Activated CD4-positive, CD25-positive, alpha-beta regulatory T cell treated with anti-CD3 and anti-CD28 coated beads, Interleukin-2, amount 50 U/mL, for 24 hours (primary cell): Measurements from ENCODE around the gene RCOR2.
A peak's percentile ranks its signal among the peaks of the same experiment; 100 is the strongest.

ENCODE experiments used
- ATAC-seq, 2 donors: fragments of 150-1000 bp; cut with Tn5 transposase; one replicate each; pipeline ENCODE4 v1.10.0; 2021; ENCODE audit warnings: mild to moderate bottlenecking in 1 of 2, moderate library complexity in 1 of 2

Gene RCOR2

DNA sequence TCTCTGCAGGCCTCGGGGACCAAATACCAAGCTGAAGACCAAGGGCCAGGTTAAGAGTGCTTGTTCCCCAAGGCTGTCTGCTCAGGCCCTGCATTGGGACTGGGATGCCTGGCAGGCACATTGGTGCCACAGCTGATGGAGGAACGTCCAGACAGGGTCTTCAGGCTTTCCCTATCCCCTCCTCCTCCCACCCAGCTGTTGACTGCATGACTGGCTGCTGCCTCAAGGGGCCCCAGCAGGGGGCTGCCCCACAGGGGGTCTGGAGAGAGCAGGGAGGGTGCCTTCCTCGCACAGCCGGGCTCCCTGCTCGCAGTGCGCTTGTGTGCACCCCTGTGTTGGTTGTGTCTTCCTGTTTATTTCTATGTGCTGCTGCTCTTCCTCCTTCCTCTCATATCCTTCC lies 9.9 kb downstream of the RCOR2 start:
- ATAC-seq: no peak

DNA sequence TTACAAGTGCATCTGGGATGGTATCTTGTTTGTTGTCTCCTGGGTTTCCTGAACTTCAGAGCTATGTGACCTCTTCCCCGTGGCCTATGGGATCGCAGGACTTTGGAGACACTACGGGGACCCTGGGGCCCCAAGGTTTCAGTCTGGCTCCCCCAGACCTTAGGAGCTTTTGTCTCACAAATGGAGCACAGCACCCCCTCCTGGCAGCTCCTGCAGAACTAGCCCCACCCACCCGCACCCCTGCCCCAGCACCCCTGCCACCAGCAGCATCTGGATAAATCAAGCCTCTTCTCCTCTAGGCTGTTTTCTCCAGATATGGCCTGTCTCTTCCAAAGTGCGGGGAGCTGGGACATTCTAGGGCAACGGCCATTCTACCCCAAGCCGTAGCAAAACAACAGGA lies 10.4 kb downstream of the RCOR2 start:
- no peak for ATAC-seq

DNA sequence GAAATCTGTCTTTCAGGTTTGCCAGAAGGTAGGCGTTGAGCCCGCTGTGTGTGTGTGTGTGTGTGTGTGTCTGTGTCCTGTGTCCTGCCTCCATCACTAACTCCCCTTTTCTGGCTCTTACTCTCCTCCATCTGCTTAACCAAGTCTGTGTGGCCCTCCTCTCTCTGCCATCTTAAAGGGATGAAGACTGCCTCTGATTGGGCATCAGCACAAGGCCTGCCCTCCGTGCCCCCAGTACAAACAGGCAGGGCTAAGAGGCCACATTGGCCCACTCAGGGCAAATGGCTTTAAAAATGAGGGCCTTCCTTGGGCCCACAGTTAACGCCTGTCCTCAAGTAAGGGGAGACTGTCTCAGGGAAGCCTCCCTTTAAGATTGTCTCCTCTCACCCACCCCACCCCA lies 10.9 kb downstream of the RCOR2 start:
- ATAC-seq: no peak

DNA sequence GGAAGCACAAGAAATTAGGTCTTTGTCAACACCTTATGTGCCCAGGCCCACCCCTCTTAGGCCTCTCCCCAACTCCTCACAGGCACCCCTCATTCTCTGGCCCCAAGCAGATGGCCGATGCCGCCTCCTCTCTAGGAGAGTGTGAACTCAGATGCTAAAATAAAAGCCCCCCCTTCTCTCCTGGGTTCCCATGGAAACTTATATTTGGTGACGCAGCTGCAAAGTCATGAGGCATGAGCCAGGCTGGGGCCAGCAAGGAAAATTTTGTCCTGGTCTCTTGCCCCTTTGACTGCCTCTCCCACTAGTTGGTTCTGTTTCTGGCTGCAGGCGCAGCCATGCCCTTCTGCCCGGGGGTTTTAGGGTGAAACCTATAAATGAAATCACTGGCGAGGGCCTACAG lies 11.8 kb downstream of the RCOR2 start:
- ATAC-seq: no peak

DNA sequence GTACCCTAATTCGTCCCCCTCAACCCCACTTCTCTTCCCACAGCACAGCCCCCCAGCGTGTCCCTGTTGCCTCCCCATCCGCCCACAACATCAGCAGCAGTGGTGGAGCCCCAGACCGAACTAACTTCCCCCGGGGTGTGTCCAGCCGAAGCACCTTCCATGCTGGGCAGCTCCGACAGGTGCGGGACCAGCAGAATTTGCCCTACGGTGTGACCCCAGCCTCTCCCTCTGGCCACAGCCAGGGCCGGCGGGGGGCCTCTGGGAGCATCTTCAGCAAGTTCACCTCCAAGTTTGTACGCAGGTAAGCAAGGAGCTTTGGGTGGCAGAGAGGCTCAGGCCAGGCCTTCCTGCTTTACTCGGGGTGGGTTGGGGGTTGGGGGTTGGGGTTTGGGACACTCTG lies 12.2 kb downstream of the RCOR2 start:
- no peak for ATAC-seq

DNA sequence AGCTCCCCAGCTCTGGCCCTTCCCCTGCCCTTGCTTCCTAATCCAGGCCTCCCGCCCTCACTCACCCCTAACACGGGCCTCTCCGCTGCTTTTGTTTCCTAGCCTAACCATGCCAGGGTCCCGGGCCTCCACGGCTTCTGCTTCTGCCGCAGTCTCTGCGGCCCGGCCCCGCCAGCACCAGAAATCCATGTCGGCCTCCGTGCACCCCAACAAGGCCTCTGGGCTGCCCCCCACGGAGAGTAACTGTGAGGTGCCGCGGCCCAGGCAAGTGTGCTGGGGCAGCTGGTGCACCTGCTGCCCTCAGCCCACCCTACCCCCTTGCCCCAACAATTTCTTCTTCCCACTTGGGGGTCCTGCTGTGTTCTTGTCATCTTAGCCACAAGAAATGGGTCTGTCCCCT lies 13.1 kb downstream of the RCOR2 start:
- ATAC-seq: no peak

DNA sequence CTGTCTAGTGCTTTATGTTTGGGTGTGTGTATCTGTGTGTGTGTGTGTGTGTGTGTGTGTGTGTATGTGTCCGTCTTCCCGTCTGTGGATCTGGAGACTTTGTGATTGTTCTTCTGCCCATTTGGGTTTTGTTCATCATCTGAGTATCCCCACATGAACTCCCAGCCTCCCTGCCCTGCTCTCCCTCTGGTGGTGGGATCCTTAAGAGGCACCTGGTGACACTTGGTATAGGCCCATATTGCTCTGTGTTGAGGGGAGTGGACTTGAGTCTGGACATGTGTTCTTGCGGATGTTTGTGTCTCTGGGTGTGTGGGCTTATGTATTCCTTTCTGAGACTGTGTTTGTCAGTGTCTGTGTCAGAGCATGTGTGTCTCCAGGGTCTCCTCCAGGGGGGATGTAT lies 15.3 kb downstream of the RCOR2 start:
- ATAC-seq: no peak

DNA sequence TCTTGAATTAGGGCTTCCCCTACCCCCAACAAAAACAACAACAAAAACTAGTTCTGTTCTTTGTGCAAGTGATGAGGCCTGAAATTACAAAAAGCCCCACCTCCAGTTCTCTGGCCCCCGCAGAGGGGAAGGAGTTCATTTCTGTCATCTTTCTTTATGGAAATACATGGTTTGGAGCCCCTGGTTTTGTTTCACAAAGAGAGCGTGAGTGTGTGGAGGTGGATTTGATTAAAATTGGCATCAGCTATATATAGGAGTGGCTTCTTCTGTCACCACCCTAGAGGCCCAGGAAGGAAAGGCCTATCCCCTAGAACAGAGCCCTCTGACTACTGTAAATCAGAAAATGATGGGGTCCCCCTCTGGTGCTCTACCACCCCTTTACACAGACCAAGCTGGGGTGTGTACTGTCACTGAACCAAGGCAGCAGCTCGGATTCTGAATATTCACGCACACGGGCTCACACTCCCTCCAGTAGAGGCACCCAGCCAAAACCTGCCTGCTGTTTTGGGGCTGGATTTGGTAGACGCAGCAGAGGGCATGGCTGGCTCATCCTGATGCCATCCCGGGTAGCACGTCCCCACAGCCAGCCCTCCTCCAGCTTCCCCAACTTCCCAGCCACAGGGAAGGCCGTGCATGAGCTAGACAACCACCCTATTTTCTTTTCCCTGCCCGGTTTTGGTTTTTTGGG lies 19.4 kb downstream of the RCOR2 start:
- ATAC-seq: no peak

DNA sequence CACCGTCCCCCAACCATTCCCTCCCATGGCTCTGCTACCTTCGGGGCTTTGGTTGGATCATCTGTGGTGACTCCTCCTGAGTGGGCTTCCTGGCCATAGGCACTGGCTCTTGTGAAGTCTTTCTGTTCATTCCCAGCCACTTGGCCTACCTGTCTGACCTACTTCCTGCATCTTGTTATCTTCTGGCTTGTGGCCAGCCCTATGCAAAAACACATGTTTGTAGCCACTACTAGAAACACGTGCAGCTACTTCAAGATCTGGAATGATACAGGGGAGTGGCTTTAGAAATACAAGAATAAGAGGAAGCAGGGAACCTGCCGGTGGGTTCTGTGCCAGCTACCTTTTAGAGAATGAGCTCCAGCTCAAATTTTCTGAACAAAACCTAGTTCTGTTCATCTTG lies 20.9 kb downstream of the RCOR2 start:
- ATAC-seq: no peak

DNA sequence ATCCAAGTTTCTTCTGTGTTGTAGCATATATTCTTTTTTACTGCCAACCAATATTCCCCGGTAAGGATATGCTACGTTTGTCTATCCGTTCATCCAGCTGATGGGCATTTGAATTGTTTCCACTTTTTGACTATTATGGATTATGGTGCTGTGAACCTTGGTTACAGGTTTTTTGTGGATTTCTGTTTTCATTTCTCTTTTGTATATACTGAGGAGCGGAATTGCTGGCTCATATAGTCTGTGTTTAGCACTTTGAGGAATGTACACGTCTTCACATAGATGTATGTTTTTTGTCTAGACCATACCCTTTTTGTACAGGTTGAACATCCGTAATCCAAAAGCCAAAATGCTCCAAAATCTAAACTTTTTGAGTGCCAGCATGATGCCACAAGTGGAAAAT lies 23.6 kb downstream of the RCOR2 start:
- ATAC-seq: no peak

DNA sequence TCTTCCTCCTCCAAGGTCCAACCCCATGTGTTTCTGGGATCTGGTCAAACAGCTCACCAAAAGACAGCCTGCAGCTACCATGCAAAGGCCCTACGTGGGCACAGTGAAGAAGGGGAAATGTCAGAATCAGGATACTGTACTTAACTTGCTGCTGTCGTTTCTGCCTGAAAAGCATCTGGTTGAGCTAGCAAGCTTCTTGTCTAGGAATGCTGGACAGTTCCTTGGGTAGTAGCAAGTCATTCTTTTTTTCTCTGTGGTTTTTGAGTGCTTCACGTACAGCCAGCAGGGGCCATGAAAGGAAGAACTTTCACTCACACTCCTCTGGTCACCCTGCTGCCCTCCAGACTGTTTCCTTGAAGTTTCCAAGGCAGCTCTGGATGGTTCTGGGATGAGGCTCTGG lies 24.7 kb downstream of the RCOR2 start:
- no peak for ATAC-seq

DNA sequence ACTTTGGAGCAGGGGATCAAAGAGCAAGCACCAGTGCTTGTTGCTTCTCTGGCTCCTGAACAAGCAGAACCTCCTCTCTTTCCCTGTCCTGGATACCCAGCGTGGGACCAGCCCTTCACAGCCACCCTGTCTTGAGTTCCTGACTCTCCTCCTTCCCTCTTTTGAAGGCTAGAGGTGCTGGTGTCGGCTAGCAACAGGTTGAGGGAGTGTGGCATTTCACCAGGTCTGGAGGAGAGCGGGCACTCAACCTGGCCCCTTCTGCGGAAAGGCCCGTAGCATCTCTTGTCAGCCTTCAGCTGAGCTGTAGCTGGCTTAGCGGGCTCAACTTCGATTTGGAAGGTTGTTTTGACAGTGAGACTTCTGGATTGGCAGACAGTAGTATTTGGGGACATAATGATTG lies 26.6 kb downstream of the RCOR2 start:
- ATAC-seq: no peak

DNA sequence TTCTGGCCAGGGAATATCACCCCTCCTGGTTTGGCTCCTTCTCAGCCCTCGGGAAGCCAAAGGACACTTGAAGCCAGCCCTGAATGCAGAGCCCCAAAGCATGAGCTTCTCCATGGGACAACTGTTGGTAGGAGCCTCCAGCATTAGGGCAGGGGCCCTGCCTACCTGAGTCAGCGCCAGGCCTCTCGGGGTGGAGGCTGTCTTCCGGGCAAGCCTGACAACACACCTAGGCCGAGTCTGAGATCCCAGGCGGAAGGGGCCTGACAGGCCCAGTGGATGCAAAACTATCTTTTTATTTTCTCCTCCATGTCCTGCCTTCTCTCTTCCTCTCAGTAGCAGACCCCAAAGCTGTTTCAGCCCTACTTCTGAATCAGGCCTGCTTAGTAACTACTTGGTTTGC lies 27.6 kb downstream of the RCOR2 start:
- ATAC-seq: no peak

DNA sequence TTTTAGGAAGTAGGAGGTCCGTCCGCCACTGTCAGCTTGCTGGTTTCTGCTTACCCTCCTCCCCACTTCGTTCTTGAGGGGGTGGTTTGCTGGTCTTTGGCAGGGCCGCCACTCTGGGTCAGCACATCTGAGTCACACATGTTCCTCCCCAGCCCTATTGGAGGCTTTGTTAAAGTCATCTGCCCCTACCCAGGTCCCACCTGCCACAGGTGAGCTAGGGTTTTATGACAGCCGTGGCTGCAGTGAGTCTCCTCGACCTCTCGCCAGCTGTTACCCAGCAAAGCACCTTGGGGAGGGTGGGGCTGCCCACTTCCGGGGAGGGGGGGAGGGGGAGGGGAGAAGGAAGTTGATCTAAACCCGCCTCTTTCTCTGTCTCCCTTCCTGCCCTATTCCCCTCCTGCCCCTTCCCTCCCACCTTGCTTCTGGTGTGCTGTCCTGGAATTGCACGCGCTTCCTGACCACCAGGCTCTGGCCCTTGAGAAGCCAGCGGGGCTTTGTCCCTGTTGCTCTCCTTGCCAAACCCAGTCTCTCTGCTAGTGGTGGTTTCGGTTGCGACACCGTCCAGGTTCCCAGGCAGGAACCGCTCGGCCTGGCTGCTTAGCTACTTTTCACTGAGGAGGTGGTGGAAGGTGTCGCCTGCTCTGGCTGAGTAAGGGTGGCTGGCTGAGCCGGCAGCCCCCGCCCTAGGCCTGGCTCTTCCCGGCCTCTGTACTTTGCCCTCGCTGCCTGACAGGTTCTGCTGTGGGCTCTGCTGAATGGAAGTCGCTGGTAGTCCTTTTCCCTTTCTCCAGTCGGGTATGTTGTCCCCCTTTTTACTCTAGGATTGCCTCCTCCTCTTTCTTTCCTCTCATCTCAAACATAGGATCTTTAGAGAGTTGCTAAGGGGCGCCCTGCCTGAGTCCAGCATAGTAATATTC lies 28.5 kb downstream of the RCOR2 start:
- ATAC-seq: peak; percentile 75 to 78

DNA sequence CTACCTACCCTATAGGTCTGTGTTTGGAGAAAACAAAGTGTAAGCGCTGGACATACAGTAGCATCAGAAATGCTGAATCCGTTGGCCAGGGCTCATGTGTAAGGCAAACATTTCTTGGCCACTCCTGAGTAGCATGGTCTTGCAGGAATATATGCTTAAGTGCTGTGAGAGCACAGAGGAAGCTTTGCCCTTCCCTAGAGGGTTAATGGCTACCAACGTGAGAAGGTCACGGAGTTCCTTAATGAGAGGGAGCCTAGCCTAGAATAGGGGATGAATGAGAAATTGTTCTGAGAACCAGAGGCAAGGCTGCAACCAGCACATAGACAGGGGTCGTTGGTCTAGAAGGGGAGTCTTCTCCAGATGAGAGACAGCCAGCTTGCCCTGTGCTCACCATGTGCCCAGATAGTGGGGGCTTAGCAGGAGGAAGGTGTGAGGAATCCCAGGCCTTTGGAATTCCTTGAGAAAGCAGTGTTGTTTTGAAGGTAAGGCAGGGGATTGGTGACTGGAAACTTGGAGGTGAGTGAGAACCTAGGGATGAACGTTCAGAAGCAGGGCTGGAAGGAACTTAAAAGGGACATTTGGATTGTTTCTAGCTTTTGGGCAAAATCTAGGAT lies 29.5 kb downstream of the RCOR2 start:
- no peak for ATAC-seq

DNA sequence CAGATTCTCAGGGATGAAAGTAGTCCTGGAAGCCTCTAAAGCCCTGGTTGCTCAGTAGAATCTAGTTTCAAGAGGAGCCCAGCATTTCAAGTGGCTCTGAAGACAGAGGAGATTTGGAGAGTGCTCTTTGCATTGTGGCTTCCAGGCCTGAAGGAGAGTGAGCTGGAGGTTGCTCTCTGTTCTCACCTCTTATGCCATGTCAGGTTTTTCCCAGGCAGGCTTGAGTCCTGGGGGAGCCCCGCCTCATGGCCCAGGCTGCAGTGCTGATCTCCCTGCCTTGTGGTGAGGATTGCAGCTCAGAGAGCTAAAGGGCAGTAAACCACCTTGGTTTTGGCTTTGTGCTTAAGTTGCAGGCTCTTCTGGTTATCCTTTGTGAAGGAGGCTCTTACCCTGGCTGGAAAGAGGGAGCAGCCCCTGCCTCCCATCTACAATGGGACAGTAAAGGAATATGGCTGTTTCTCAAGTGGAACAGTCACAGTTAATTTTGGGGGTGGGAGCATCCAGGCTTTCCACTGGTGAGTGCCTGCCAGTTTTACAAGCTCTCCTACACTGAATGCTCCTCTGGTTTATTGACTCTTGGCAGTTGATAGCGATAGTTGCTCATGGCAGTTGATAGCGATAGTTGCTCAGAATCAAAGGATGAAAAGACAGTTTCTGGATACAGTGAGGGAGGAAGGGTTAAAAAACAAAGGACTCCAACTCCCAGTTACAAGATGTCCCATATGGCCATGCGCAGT lies 32.6 kb downstream of the RCOR2 start:
- ATAC-seq: no peak

DNA sequence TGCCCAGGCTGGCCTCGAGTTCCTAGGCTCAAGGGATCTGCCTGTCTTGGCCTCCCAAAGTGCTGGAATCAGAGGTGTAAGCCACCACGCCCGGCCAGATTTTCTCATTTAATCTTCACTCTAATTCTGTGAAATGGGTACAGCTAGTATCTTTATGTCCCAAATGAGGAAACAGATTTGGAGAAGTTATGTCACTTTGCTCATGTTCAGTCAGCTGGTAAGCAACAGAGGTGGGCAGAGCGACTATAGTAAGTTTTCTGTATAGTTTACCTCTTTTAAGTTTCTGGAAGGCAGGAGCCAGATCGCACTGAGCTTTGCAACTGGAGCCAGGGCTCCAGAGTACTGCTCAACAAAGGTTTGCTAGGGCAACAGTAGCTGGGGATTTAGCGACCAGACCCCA lies 33.2 kb downstream of the RCOR2 start:
- ATAC-seq: no peak

DNA sequence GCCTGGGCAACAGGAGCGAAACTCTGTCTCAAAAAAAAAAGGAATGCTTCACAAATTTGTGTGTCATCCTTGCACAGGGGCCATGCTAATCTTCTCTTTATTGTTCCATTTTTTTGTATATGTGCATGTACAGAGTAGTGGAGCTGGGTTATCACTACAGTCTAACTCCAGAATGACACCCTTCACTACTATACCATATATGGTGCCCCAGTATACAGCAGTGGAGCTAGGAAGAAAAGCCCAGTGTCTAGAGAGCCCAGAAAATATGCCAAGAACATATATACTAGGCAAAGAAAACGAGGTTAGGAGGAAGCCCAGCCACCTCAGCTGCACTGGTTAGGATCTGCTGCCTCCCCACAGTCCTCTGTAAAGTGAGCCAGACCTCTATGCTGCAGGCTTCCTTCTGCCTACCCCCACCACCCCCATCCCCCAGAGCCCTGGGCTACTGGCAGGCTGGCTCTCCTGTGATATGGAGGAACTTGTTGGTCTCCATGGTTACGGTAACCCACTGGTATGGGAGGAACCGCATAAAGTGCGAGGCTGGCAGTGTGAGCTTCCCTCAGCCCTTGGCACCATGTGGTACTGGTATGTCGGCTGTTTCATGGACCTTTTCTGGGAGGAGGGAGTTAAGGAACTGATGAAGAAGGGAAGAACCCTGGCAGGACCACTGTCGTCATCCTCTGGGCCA lies 34.3 kb downstream of the RCOR2 start:
- ATAC-seq: peak in 1 of 2 donors; percentile 17

DNA sequence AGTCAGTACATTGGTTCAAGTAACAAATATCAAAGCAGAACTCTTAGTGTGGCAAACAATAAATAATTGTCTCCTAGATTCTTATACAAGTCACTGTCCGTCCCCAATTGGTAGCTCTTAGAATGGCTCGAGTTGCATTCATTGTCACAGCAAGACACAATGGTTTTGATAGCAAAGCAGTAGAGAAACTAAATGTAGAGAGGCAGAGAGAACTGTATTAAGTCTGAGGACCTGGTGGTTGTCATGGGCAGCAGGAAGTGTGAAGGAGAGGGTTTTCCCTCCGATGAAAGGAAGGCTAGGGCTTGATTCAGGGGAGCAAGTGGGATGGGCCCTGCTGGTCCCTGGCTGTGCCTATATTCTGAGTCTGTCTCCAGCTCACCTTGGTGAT lies 36.6 kb downstream of the RCOR2 start:
- no peak for ATAC-seq

DNA sequence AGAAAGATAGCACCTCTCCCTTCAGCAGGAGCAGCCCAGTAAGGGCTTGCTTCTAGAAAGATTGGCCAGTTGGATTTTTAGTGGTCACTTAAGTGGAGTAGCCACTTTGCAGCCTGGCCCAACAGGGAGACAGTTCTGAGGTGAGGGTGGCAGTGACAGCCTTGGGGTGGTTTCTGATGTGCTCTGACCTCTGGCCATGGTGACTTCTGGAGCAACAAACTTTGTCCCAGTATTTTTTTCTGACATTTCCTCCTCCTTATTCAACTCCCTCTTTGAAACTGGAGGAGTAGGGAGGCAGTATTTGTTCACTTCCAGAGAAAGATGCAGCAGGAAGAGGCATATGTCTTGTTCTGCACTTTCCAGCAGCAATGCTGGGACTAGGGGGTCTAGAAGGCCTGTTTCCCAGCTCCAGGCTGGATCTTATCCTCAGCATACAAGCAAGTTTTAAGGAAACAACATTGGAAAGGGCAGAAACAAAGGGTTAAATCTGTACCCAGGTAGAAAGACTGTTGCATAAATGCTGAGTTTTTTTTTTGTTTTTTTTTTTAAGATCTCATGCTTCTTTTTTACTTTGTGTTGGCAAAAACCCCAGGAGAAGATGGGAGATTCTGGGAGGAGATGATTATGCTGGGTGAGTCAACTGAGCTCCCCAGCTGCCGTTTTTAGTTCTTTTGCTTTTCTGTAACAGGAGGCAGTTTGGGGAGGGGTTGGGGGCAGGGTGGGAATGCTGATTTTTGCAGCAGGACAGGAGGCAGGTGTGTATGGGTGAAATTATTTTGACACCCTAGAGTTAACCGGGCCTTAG lies 37.2 kb downstream of the RCOR2 start:
- ATAC-seq: no peak

DNA sequence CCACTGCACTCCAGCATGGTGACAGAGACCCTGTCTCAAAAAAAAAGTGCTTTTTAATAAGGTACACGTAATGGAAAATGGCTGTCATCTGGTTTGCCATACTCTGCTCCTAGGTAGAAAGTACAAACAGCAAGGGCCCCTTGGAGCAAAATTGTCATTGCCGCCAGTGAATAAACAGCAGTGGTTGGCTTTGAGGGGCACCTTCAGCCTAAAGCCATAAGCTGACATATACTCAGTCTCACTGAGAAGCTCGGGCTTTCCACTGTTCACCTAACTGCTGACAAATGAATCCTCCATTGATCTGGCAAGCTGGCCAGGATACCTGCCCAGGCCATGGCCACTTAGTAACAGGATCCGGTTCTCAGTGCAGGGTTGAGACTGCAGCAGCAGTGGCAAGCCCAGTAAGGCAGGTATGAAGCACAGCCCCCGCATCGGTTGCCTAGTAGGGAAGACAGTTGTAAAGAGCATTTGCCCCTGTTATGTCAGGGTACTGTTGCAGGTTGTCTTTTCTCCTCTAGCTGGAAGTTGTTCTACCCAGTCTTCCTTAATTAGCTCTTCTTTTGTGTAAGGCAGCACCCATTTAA lies 39.2 kb downstream of the RCOR2 start:
- no peak for ATAC-seq
